GM12878 (cell line): ENCODE data around the gene PASK. TPM values are rescaled to one million over a fixed set of nuclear protein-coding genes. Genes with fewer than 3 reads are reported as not detected.

Experiments
- ATAC-seq: fragments of 200-7000 bp; cut with Tn5 transposase; 3 replicates; pipeline ENCODE4 v1.9.1; 2020; ENCODE audit warnings: mild to moderate bottlenecking, moderate library complexity
- BruUV-seq: library from RNA; stranded (reverse); fragments of 400-500 nt; replicated peaks from 2 replicates; lab custom pipeline; 2021; lab: Mats Ljungman, UMichigan
- CTCF ChIA-PET: fragments of 300-600 bp; sonication (Branson Sonifier 250); formaldehyde crosslinking; extraction: SDS; loops from one replicate; lab custom pipeline; 2021; ENCODE audit warnings: inconsistent platforms; lab: Yijun Ruan, JAX
- POLR2A ChIA-PET: fragments of 350-600 bp; formaldehyde crosslinking; extraction: SDS; loops from one replicate; lab custom pipeline; 2021; ENCODE audit warnings: inconsistent platforms; lab: Charles Lee
- RAD21 ChIA-PET: fragments of 300-600 bp; sonication (Branson Sonifier 250); formaldehyde crosslinking; loops from one replicate; lab custom pipeline; 2023; ENCODE audit warnings: antibody characterized with exemption; ENCODE audit not compliant: unreplicated experiment; lab: Charles Lee
- SMC1A ChIA-PET: fragments of 300-600 bp; sonication (Branson Sonifier 250); formaldehyde crosslinking; loops from one replicate; lab custom pipeline; 2023; ENCODE audit not compliant: unreplicated experiment, uncharacterized antibody; lab: Charles Lee
- DNase-seq: peaks from one replicate; pipeline ENCODE4 v3.0.0-alpha.2; 2011; ENCODE audit warnings: low read depth, low spot score
- FAIRE-seq: peaks from 3 replicates; lab custom pipeline; 2011; peaks lifted over from hg19 to GRCh38; lab: Jason Lieb, UNC
- H2AFZ ChIP-seq: 2 replicates; pipeline ENCODE4 v1.6.0; 2011; ENCODE audit warnings: low read depth, low read length, control low read depth; ENCODE audit not compliant: control insufficient read depth
- H3K27ac ChIP-seq: 2 replicates; pipeline ENCODE4 v1.5.1; 2011; ENCODE audit warnings: control low read depth; ENCODE audit not compliant: control insufficient read depth, insufficient read depth
- H3K27me3 ChIP-seq, 2 experiments: replicated peaks in 1 of 2; 2 replicates each; pipeline versions ENCODE4 v1.6.0 to v1.6.1; 2011; ENCODE audit warnings: low read length in 1 of 2; ENCODE audit not compliant: control insufficient read depth in 2 of 2, insufficient read depth in 2 of 2
- H3K36me3 ChIP-seq, 2 experiments: 2 replicates each; pipeline ENCODE4 v1.5.1; 2011; ENCODE audit warnings: low read length in 1 of 2; ENCODE audit not compliant: control insufficient read depth in 2 of 2, insufficient read depth in 2 of 2
- H3K4me1 ChIP-seq: 2 replicates; pipeline ENCODE4 v1.6.1; 2011; ENCODE audit warnings: mild to moderate bottlenecking, low read length, moderate library complexity, mixed read lengths; ENCODE audit not compliant: control insufficient read depth, insufficient read depth
- H3K4me2 ChIP-seq: 2 replicates; pipeline ENCODE4 v1.6.0; 2011; ENCODE audit warnings: control low read depth; ENCODE audit not compliant: control insufficient read depth, insufficient read depth
- H3K4me3 ChIP-seq: fragments of 200-600 bp; sonication (generic); 2 replicates; pipeline ENCODE4 v1.5.1; 2016
- H3K79me2 ChIP-seq: 2 replicates; pipeline ENCODE4 v1.6.0; 2011; ENCODE audit warnings: low read length; ENCODE audit not compliant: control insufficient read depth, insufficient read depth
- H3K9ac ChIP-seq: 2 replicates; pipeline ENCODE4 v1.8.0; 2011; ENCODE audit warnings: low read length, control low read depth, mixed read lengths; ENCODE audit not compliant: control insufficient read depth, insufficient read depth
- H3K9me3 ChIP-seq: replicated peaks from 3 replicates; pipeline ENCODE4 v1.5.1; 2011; ENCODE audit warnings: mild to moderate bottlenecking, low read length; ENCODE audit not compliant: control insufficient read depth, insufficient read depth
- H4K20me1 ChIP-seq: 2 replicates; pipeline ENCODE4 v1.6.0; 2011; ENCODE audit not compliant: control insufficient read depth, insufficient read depth
- MYB ChIP-seq: fragments of 150-350 bp; IDR thresholded peaks from 2 replicates; pipeline ENCODE4 v1.6.1; 2014; ENCODE audit warnings: mild to moderate bottlenecking, low read depth, low read length, borderline replicate concordance
- NR2F1 ChIP-seq: fragments of 450-650 bp; conservative IDR thresholded peaks from 2 replicates; pipeline ENCODE4 v1.6.1; 2017; ENCODE audit warnings: mild to moderate bottlenecking
- PAX8 ChIP-seq: fragments of 450-650 bp; IDR thresholded peaks from 2 replicates; pipeline ENCODE4 v1.6.1; 2017; ENCODE audit warnings: mild to moderate bottlenecking, moderate library complexity
- SUPT20H ChIP-seq: IDR thresholded peaks from 2 replicates; pipeline ENCODE4 v1.6.1; 2011; ENCODE audit warnings: low read depth, mild to moderate bottlenecking, low read length, moderate library complexity, borderline replicate concordance; ENCODE audit not compliant: control insufficient read depth
- WRNIP1 ChIP-seq: IDR thresholded peaks from 2 replicates; pipeline ENCODE4 v1.6.1; 2011; ENCODE audit warnings: low read depth, low read length, improper control_type of control experiment, borderline replicate concordance
- ZNF207 ChIP-seq: fragments of 450-650 bp; IDR thresholded peaks from 2 replicates; pipeline ENCODE4 v1.6.1; 2014; ENCODE audit warnings: antibody characterized with exemption, mild to moderate bottlenecking, borderline replicate concordance
- ZNF274 ChIP-seq: IDR thresholded peaks from one replicate; pipeline ENCODE4 v1.8.0; 2011; ENCODE audit not compliant: insufficient read length, insufficient read depth
- ZNF622 ChIP-seq: fragments of 450-650 bp; IDR thresholded peaks from 2 replicates; pipeline ENCODE4 v1.6.1; 2017; ENCODE audit warnings: mild to moderate bottlenecking, inconsistent platforms
- WGBS: methylation state at CpG from one replicate; pipeline ENCODE4 v1.1.6; 2016; ENCODE audit warnings: low lambda C conversion rate; ENCODE audit not compliant: insufficient replicate concordance, insufficient coverage; ENCODE audit errors: missing lambda C conversion rate; 5-methylcytosine and 5-hydroxymethylcytosine counted together
- in situ Hi-C: fragments of 300-500 bp; cut with MboI; formaldehyde crosslinking; loops from 9 replicates; pipeline ENCODE4 v1.14.3; 2018; ENCODE audit warnings: mixed read lengths
- intact Hi-C: fragments of 100-400 bp; cut with micrococcal nuclease; formaldehyde crosslinking; loops from one replicate; pipeline ENCODE4 v1.14.2; 2022; ENCODE audit not compliant: unreplicated experiment
- polyA plus RNA-seq, 11 experiments: library from polyadenylated mRNA; depleted of rRNA in 4 of 11; unstranded in 6 of 11; stranded (reverse) in 5 of 11; fragments of >200 nt; fragmentation: Nextera tagmentation in 4 of 11; fragmentation: Illumina TruSeq in 1 of 11; extraction: Ambion mirVana in 4 of 11; extraction: Trizol in 1 of 11; gene quantifications; 1 replicate in 1 of 11; 2 replicates in 10 of 11; pipeline versions ENCODE4 v1.2.1 to v1.2.3, GENCODE V29; 2011 to 2016; ENCODE audit warnings: inconsistent platforms in 2 of 11, missing spikeins in 2 of 11, low read depth in 1 of 11
- total RNA-seq, 4 experiments: library from RNA; depleted of rRNA in 3 of 4; stranded (reverse); fragments of >200 nt in 3 of 4; fragmentation: Illumina TruSeq in 1 of 4; extraction: Trizol in 1 of 4; gene quantifications; 2 replicates each; pipeline versions ENCODE4 v1.2.1 to v1.2.3, GENCODE V29; 2013 to 2021
- TF ChIP-seq, protein P1 (sequence below): fragments of 450-650 bp; conservative IDR thresholded peaks from 2 replicates; pipeline ENCODE4 v1.6.1; 2017; ENCODE audit warnings: mild to moderate bottlenecking, moderate library complexity
- TF ChIP-seq, protein P2 (sequence below), 3 experiments: IDR thresholded peaks in 2 of 3; conservative IDR thresholded peaks in 1 of 3; 2 replicates each; pipeline ENCODE4 v1.5.1; 2011; ENCODE audit warnings: low read depth in 3 of 3, low read length in 3 of 3, mild to moderate bottlenecking in 3 of 3, control low read depth in 2 of 3, moderate library complexity in 2 of 3, inconsistent platforms in 1 of 3, mixed read lengths in 1 of 3; ENCODE audit not compliant: control insufficient read depth in 2 of 3, insufficient read depth in 1 of 3; ENCODE audit errors: extremely low read depth in 1 of 3
- TF ChIP-seq, protein P3 (sequence below): fragments of 450-650 bp; IDR thresholded peaks from 2 replicates; pipeline ENCODE4 v1.6.1; 2017; ENCODE audit warnings: antibody characterized with exemption, mild to moderate bottlenecking, moderate library complexity
- TF ChIP-seq, protein P4 (sequence below): fragments of 450-650 bp; IDR thresholded peaks from 2 replicates; pipeline ENCODE4 v1.6.1; 2018; ENCODE audit warnings: mild to moderate bottlenecking, low read depth, moderate library complexity; ENCODE audit not compliant: partially characterized antibody
- TF ChIP-seq, protein P5 (sequence below): fragments of 450-650 bp; IDR thresholded peaks from 2 replicates; pipeline ENCODE4 v1.6.1; 2014; ENCODE audit warnings: mild to moderate bottlenecking

The PASK gene
- total and polyA plus RNA-seq, 10 of the 15 experiments (the other 5 are each of a cell fraction or from before 2014, with no cell fraction given), result 9.6 to 62.2 (median 28.5) TPM

DNA sequence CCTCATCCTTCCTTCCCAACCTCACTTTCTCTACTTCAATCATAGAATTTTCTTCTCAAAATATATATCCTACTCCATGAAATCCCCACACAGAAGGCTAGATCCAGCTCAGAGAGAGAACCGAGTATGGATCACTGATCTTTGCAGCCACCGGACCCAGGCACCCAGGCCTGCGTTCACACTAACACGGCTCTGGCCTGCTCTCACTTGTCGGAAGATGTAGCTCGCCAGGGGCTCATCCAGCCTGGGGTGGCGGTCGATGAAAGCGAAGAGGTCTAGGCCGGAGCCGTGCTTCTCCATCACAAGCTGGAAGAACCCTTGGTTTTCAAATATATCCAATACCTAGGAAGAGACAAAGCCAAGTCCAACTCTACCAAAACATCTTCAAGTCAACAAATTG, 34.4 kb downstream of the PASK start:
- ChIA-PET SMC1A (interaction anchor here (0.8 to 6.5 kb wide), 4 partner anchors 11 to 35 kb away, joined by 3 to 53 read pairs (median 46); partner anchors contain the start of genes MTERF4, PASK and PPP1R7), RAD21 (interaction anchor here (4.1 kb wide), 1 partner anchor 35 kb away, joined by 26 read pairs; the partner anchor contains the start of genes PASK and PPP1R7), POLR2A (interaction anchor here (1.1 to 3.1 kb wide), 2 partner anchors 9 to 11 kb away, joined by 4 to 35 read pairs; no protein-coding TSS in a partner anchor), CTCF (no interaction called here)
- Histone ChIP-seq H3K4me2 (no peak overlapping the region), H3K9me3 (no peaks in the 10 kb centered on the region), H2AFZ (no peak overlapping the region), H3K27me3 (no peaks in the 10 kb centered on the region), H3K4me1 (peaks cover 32% of the 10 kb centered on the region), H3K36me3 (peaks cover 11 to 12% of the 10 kb centered on the region in 2 experiments; a peak in 3 of 4 replicates), H4K20me1 (no peaks in the 10 kb centered on the region), H3K27ac (no peak overlapping the region), H3K4me3 (no peak overlapping the region), H3K79me2 (peaks cover 21% of the 10 kb centered on the region), H3K9ac (no peak overlapping the region)
- no peak for FAIRE-seq
- in situ Hi-C loops, result no loop called here
- no TSS peak for BruUV-seq
- intact Hi-C loops, result no loop called here
- no peak for ATAC-seq
- DNase-seq, result no peak
- 98% methylated on average over 11 of the region's 11 CpGs for WGBS
- TF ChIP-seq, protein P1, sequence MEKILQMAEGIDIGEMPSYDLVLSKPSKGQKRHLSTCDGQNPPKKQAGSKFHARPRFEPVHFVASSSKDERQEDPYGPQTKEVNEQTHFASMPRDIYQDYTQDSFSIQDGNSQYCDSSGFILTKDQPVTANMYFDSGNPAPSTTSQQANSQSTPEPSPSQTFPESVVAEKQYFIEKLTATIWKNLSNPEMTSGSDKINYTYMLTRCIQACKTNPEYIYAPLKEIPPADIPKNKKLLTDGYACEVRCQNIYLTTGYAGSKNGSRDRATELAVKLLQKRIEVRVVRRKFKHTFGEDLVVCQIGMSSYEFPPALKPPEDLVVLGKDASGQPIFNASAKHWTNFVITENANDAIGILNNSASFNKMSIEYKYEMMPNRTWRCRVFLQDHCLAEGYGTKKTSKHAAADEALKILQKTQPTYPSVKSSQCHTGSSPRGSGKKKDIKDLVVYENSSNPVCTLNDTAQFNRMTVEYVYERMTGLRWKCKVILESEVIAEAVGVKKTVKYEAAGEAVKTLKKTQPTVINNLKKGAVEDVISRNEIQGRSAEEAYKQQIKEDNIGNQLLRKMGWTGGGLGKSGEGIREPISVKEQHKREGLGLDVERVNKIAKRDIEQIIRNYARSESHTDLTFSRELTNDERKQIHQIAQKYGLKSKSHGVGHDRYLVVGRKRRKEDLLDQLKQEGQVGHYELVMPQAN, result no peak
- TF ChIP-seq, protein P2, sequence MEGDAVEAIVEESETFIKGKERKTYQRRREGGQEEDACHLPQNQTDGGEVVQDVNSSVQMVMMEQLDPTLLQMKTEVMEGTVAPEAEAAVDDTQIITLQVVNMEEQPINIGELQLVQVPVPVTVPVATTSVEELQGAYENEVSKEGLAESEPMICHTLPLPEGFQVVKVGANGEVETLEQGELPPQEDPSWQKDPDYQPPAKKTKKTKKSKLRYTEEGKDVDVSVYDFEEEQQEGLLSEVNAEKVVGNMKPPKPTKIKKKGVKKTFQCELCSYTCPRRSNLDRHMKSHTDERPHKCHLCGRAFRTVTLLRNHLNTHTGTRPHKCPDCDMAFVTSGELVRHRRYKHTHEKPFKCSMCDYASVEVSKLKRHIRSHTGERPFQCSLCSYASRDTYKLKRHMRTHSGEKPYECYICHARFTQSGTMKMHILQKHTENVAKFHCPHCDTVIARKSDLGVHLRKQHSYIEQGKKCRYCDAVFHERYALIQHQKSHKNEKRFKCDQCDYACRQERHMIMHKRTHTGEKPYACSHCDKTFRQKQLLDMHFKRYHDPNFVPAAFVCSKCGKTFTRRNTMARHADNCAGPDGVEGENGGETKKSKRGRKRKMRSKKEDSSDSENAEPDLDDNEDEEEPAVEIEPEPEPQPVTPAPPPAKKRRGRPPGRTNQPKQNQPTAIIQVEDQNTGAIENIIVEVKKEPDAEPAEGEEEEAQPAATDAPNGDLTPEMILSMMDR (IDR thresholded peaks at IDR 0.05 in 2 of 3, conservative IDR thresholded peaks at IDR 0.05 in 1 of 3; ENCODE audit: control insufficient read depth in 2 of 3, extremely low read depth in 1 of 3, insufficient read depth in 1 of 3, low read depth in 3 of 3, low read length in 3 of 3), result no peak
- TF ChIP-seq, protein P3, sequence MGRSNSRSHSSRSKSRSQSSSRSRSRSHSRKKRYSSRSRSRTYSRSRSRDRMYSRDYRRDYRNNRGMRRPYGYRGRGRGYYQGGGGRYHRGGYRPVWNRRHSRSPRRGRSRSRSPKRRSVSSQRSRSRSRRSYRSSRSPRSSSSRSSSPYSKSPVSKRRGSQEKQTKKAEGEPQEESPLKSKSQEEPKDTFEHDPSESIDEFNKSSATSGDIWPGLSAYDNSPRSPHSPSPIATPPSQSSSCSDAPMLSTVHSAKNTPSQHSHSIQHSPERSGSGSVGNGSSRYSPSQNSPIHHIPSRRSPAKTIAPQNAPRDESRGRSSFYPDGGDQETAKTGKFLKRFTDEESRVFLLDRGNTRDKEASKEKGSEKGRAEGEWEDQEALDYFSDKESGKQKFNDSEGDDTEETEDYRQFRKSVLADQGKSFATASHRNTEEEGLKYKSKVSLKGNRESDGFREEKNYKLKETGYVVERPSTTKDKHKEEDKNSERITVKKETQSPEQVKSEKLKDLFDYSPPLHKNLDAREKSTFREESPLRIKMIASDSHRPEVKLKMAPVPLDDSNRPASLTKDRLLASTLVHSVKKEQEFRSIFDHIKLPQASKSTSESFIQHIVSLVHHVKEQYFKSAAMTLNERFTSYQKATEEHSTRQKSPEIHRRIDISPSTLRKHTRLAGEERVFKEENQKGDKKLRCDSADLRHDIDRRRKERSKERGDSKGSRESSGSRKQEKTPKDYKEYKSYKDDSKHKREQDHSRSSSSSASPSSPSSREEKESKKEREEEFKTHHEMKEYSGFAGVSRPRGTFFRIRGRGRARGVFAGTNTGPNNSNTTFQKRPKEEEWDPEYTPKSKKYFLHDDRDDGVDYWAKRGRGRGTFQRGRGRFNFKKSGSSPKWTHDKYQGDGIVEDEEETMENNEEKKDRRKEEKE, result no peak
- TF ChIP-seq ZNF207 (no peak), NR2F1 (no peak), SUPT20H (no peak), MYB (no peak), ZNF622 (no peak), WRNIP1 (no peak), ZNF274 (no peak), PAX8 (no peak)
- TF ChIP-seq, protein P4, sequence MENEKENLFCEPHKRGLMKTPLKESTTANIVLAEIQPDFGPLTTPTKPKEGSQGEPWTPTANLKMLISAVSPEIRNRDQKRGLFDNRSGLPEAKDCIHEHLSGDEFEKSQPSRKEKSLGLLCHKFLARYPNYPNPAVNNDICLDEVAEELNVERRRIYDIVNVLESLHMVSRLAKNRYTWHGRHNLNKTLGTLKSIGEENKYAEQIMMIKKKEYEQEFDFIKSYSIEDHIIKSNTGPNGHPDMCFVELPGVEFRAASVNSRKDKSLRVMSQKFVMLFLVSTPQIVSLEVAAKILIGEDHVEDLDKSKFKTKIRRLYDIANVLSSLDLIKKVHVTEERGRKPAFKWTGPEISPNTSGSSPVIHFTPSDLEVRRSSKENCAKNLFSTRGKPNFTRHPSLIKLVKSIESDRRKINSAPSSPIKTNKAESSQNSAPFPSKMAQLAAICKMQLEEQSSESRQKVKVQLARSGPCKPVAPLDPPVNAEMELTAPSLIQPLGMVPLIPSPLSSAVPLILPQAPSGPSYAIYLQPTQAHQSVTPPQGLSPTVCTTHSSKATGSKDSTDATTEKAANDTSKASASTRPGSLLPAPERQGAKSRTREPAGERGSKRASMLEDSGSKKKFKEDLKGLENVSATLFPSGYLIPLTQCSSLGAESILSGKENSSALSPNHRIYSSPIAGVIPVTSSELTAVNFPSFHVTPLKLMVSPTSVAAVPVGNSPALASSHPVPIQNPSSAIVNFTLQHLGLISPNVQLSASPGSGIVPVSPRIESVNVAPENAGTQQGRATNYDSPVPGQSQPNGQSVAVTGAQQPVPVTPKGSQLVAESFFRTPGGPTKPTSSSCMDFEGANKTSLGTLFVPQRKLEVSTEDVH, result no peak
- TF ChIP-seq, protein P5, sequence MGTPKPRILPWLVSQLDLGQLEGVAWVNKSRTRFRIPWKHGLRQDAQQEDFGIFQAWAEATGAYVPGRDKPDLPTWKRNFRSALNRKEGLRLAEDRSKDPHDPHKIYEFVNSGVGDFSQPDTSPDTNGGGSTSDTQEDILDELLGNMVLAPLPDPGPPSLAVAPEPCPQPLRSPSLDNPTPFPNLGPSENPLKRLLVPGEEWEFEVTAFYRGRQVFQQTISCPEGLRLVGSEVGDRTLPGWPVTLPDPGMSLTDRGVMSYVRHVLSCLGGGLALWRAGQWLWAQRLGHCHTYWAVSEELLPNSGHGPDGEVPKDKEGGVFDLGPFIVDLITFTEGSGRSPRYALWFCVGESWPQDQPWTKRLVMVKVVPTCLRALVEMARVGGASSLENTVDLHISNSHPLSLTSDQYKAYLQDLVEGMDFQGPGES, result no peak
